ENCODE measurements around the gene OTOGL.

DNA sequence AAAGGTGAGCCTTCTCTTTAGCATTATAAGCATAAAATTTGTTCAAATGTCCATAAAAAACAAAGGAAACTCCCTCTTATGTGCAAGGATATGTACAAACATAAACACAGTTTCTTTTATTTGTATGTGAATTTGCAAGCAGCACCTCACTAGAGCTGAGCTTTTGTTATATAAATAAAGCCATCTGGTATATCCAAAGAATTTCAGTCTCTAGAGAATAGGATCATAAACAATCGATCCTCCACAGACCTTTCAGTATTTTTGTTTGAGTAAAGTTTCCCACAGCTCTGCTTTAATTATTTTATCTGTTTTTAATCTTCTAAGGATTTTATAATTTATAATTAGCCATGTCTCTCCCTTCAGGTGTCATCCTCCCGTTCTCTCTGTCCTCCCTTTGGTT lies 89.2 kb downstream of the OTOGL start:
- TF ChIP-seq, protein P1, sequence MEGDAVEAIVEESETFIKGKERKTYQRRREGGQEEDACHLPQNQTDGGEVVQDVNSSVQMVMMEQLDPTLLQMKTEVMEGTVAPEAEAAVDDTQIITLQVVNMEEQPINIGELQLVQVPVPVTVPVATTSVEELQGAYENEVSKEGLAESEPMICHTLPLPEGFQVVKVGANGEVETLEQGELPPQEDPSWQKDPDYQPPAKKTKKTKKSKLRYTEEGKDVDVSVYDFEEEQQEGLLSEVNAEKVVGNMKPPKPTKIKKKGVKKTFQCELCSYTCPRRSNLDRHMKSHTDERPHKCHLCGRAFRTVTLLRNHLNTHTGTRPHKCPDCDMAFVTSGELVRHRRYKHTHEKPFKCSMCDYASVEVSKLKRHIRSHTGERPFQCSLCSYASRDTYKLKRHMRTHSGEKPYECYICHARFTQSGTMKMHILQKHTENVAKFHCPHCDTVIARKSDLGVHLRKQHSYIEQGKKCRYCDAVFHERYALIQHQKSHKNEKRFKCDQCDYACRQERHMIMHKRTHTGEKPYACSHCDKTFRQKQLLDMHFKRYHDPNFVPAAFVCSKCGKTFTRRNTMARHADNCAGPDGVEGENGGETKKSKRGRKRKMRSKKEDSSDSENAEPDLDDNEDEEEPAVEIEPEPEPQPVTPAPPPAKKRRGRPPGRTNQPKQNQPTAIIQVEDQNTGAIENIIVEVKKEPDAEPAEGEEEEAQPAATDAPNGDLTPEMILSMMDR (IDR thresholded peaks at IDR 0.05; ENCODE audit: low read length), result no peak
- no peak for TF ChIP-seq EZH2phosphoT487 (IDR thresholded peaks at IDR 0.05; ENCODE audit: low read length)

Measured in MM.1S (cell line).